GM12875 (cell line): ENCODE data around the gene FNIP2.
"Not testable (repeated sequence)": the region's sequence is repeated elsewhere in the genome, so short reads cannot be mapped to it uniquely, and the experiment has no call there.

Experiments used
- H3K4me3 ChIP-seq: one replicate; pipeline ENCODE4 v1.5.1; 2011; ENCODE audit warnings: low read depth, low read length, control low read depth
- TF ChIP-seq, protein P1 (sequence below): IDR thresholded peaks from 2 replicates; pipeline ENCODE4 v1.5.1; 2011; ENCODE audit warnings: low read depth, mild to moderate bottlenecking, control low read depth, inconsistent platforms, low read length, moderate library complexity, borderline replicate concordance; ENCODE audit not compliant: insufficient read depth

Gene FNIP2

GRCh38 chr4:158754385-158755180, 14.2 kb upstream of the FNIP2 start:
- H3K4me3 ChIP-seq, result no peak overlapping the region
- TF ChIP-seq, protein P1, sequence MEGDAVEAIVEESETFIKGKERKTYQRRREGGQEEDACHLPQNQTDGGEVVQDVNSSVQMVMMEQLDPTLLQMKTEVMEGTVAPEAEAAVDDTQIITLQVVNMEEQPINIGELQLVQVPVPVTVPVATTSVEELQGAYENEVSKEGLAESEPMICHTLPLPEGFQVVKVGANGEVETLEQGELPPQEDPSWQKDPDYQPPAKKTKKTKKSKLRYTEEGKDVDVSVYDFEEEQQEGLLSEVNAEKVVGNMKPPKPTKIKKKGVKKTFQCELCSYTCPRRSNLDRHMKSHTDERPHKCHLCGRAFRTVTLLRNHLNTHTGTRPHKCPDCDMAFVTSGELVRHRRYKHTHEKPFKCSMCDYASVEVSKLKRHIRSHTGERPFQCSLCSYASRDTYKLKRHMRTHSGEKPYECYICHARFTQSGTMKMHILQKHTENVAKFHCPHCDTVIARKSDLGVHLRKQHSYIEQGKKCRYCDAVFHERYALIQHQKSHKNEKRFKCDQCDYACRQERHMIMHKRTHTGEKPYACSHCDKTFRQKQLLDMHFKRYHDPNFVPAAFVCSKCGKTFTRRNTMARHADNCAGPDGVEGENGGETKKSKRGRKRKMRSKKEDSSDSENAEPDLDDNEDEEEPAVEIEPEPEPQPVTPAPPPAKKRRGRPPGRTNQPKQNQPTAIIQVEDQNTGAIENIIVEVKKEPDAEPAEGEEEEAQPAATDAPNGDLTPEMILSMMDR, result no peak

DNA sequence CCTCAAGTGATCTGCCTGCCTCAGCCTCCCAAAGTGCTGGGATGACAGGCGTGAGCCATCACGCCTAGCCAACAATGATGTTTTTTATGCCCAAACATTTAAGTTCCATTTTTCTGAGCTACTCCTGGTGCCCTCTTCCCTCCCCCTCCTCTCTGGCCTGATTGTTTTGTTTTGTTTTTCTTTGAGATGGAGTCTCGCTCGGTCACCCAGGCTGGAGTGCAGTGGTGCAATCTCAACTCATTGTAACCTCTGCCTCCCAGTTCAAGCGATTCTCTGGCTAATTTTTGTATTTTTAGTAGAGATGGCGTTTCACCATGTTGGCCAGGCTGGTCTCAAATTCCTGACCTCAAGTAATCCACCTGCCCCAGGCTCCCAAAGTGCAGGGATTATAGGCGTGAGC, 13.0 kb upstream of the FNIP2 start:
- not testable (repeated sequence) for H3K4me3 ChIP-seq

GRCh38 chr4:158756588-158756987, 12.2 kb upstream of the FNIP2 start:
- TF ChIP-seq, protein P1, result no peak
- H3K4me3 ChIP-seq, result no peak overlapping the region

- TF ChIP-seq, protein P1, result no peak
- no peak overlapping the region for H3K4me3 ChIP-seq
These were observed 10.7 kb upstream of the FNIP2 start for GRCh38 chr4:158758142-158758541.

GRCh38 chr4:158758703-158759102, 10.1 kb upstream of the FNIP2 start:
- TF ChIP-seq, protein P1, result no peak
- H3K4me3 ChIP-seq, result no peak overlapping the region

GRCh38 chr4:158759539-158759938, 9.3 kb upstream of the FNIP2 start:
- H3K4me3 ChIP-seq, result not testable (repeated sequence)

GRCh38 chr4:158760866-158761265, 8.0 kb upstream of the FNIP2 start:
- H3K4me3 ChIP-seq, result no peak overlapping the region
- TF ChIP-seq, protein P1, result no peak

DNA sequence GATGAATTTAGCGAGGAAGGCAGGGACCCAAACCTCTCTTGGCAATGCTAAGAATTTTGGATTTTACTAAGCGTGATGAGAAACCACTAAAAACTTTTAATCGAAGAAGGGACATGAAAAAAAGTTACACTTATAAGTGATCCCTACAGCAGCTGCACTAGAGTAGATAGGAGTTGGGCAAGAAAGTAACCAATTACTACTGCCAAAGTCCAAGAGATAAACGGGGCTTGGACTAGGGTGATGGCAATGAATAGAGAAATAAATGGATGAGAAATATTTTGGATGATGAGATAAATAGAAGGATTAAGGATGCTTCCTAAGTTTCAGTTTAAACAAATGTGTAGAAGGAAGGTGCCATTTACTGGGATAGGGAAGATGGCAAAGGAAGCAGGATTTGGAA, 6.3 kb upstream of the FNIP2 start:
- H3K4me3 ChIP-seq, result no peak overlapping the region
- TF ChIP-seq, protein P1, result no peak
